ENCODE measurements around the gene APPL2.

The APPL2 gene

DNA sequence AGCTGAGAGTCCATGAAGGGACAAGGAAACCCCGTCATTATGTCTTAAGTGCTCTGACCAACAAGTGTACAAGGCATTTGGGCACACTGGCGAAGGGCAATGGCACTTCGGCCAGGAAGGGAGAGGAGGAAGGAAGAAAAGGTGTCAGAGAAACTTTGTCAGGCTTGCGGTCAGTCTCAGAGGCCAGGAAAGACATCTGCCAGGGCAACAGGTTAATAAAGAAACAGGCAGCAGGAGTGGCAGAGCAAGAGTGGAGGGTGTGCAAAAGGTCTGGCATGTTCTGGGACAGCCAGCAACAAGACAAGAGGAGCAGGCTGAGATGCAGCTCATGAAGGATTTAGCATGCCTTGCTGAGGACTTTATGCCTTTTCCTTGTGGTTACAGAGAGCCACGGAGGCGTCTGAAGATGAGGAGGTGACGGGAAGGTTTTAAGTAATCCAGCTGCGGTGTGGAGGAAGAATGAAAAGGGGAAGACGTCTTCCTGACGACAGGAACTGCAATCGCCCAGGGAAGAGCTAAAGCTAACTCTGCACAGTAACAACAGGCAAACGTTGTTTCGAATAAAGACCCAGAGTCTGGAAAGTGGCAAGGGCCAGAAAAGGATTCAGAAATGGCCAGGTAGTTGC, 13.1 kb downstream of the APPL2 start:
- DNase-seq (ENCODE audit: low spot score), result no peak

DNA sequence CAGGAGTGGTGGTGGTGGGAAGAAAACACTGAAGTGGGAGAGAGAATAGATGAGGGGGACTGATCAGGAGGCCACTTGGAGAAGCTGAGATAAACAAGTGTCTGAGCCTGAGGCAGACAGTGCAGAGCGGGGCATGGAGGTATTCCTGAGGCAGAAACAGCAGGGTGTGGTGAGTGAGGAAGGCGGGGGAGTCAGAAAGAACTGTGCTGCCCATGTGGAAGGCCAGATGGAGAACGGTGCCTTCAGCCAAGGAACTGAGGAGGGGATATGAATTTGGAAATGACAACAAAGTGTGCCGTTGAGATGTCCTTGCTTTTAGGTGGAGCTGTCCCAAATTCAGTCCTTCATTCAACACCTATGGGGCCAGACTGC, 13.7 kb downstream of the APPL2 start:
- no peak for DNase-seq (ENCODE audit: low spot score)

DNA sequence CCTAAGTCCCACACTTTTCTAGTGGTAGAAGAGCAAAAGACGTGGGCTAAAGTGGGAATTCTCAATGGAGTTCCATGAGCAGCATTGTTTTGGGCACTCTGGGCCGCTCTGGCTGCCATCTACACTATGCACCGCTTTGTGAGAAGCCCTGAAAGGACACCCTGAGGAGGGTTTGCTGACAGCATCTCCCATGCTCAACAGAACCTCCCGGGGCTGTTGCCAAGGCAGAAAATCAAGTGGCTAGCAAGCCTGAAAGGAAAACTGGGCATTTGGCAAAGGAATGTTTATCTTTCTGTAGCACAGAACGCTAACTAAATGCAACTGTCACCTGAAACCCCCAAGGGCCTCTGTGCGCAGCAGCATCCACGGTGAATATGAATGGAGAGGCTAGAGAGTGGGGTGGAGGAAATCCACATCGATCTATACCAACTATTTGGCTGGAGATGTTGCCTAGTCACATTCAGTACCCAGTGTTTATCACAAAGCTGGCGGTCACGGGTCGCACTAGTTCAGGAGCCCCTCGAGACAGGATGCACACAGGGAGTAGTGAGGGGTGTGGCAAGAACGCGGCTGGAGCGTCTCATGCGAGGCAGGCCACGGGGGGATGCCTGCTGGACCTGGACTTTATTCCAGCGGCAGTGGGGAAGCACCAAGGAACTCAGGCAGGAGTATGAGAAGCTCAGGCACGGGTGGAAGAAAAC, 14.2 kb downstream of the APPL2 start:
- DNase-seq (ENCODE audit: low spot score), result no peak

DNA sequence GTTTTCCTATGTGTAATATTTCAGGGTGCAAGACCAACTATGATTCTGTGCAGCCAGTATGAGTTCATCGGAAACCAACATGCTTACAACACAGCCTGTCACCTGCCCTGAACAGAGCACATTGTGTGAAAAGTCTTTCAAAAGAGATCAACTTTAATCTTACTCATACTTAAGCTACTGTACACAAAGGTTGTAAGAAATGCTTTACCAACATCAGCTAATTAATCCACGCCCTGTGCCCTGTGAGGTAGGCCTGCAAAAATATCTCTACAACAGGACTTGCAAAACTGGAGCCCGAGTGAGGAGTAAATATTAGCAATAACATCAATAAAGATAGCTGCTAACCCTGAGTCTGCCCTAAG, 15.1 kb downstream of the APPL2 start:
- no peak for DNase-seq (ENCODE audit: low spot score)

DNA sequence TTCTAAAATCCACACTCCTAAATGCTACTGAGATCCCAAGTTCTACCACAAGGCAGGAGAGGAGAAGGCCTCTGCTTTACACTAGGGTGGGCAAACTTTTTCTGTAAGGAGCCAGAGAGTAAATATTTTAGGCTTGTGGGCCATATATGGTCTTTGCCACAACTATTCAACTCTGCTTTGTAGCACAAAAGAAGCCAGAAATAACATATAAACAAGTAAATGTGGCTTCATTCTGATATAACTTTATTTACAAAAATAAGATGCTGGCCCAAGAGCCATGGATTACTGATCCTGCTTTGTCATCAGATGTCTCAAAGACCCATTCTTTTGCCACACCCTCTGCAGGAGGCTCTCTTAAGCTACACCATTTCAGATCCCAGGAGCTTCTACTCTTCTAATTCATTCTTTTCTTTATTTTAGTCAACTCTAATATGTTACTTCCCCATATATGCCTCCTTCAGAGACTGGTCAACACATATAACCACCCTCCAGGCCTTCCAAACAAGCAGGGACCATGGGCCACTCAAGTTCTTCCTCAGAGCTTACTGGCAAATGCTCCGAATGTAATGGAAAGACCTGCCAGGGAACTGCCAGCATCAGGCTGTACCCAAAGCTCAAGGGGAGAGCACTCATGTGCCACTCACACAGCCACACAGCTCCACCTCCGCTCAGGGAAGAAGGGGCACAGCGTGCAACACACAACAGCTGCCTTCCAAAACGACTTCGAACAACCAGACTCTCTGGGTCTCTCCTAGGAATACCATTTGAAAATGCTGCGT, 15.6 kb downstream of the APPL2 start:
- DNase-seq (ENCODE audit: low spot score), result no peak

DNA sequence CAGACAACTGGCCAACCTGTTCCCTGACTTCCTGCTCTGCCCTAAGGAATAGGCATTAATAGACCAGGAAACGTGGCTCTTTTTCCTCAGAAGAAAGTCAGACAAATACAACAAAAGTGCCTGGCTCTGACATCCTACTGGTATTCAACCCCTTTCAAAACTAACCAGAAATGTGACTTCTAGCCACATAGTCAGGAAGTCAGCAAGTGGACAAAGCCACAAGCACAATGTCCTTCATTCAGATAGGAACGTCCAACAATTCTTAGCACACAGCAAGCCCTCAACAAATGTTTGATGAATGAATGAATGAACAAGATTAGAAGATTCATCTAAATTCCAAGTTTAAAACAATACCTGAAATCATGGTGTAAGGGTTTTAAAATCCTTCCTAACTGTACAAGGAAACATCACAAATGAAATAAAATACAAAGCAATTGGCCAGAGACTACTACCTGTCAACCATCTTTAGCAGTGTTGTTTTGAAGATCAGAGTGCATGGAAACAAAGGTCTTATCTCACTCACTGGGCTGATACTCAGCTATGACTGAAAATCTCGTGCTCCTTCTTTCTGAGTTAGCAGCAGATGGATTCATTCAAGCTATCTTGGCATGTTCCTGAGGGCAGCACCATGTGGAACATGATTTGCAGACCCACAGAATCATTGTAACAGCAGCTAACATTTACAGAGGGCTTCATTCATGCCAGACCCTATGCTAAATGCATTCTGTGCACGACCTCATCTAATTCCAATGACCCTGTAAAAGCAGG, 16.5 kb downstream of the APPL2 start:
- no peak for DNase-seq (ENCODE audit: low spot score)

DNA sequence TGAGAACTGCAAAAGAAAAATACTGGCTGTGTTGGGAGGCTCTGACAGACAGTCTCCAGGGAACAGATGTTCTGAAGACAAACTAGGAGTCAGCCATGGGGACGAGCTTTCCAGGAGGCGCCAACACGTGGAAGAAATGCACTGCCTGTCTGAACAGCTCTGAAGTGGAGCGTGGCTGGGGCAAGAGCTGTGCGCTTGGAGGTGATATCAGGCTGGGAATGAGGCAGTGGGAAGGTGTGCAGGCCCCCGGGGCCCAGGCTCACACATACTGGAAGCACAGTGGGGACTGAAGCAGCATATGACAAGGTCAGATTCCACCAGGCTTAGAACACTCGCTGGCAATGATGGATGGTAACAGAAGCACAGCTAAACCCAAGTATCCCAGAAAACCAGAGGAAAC, 17.5 kb downstream of the APPL2 start:
- no peak for DNase-seq (ENCODE audit: low spot score)

DNA sequence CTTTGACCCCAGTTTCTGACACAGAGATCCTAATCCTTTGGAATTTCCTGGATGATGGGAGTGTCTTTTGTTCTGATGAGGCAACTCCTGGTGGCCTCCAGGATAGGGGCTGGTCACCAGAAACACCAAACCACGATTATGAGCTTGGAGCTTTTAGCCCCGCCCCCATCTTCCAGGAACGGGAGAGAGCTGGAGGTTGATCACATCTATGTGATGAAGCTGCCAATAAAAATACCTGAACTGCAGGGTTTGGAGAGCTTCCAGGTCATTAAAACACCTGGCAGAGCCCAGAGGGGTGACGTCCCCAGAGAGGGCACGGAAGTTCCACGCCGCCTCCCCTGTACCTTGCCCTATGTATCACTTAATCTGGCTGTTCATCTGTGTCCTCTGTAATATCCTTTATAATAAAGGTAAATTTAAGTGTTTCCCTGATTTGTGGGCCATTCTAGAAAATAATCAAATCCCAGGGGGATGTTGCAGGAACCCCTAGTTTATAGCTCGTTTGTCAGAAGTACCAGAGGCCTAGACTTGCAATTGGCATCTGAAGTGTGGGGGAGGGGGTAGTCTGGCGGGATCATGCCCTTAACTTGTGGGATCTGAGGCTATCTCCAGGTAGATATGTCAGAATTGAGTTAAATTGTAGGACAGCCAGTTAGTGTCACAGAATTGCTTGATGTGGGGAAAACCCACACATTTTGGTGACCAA, 21.2 kb downstream of the APPL2 start:
- DNase-seq (ENCODE audit: low spot score), result no peak

DNA sequence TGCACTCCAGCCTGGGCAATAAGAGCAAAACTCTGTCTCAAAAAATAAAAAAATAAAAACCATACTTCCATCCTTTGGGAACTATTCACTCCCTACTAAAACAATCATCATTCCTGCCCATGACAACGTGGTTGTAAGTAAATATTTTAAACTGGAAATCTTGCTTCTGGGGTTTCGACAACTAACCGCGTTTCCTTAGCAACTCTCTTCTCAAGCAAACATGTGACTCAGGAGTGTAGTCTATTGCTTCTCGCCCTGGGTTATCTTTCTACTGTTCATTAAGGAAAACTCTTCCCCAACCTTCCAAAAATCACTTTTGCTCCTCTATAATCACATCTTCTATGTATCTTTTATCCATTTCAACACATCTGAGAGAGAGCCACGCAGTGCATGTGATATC, 21.8 kb downstream of the APPL2 start:
- no peak for DNase-seq (ENCODE audit: low spot score)

DNA sequence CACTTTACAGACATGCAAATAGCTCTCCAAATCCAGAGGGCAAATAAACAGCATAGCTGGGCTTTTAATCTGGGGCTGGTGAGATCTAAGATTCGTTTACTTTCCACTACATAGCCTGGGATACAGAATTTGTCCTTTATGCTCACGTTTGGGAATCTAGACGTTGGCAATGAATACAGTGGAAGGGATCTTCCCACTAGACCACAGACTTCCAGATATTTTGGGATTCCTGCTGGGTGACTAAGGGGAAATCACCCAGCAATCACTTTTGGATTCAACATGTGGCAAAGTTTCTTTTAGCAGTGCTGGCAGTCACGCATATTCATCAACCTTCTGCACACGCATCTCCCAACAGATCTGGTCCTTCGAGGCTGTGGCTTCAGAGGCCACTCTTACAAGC, 23.5 kb downstream of the APPL2 start:
- no peak for DNase-seq (ENCODE audit: low spot score)

DNA sequence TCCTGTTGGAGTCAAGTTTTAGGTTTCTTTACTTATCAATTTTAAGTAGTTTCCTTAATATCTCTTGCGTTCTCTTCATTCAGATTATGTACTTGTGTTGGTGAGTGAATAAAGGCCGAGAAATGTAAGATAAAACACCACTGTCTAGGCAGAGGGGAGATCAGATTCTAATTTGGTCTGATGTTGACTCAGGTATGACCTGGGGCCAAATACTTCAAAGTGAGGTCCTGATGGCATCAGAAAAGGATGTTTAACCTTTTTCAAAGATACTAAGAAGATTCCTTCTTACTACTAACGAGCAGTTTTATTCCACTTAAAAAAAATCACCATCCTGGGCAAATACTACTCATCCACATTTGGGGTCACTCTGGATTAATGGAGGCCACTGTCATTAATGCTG, 26.9 kb downstream of the APPL2 start:
- DNase-seq (ENCODE audit: low spot score), result no peak

DNA sequence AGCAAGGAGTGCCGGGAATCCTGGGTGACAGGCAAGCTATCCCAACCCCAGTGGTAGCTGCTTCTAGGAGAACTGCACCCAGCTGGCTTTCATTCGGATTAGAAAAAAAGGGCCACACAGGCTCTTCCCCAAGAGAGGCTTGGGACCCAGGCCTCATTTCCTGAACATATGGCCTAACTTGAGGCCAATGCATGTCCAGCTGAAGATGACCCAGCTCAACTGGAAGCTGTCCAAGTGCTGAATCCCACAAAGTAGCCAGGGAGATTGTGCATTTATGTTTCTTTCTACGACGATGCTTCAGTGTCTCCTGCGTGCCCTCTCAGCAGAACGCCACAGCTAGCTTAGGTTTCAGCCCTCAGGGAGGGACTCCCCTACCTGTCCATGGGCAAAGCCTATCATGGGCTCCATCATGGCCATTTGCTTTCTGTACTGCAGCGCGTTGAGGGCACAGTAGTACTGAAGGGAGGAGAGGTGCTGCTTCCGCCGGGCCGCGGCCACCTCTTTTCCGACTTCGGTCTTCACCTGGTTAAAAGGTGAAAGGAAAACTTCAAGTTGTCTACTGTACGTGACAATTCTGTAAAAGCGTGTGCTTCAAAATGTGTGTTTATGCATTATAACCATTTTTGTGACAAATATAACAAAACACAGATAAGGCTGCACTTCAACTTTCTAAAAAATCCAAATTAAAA, 29.1 kb downstream of the APPL2 start:
- no peak for DNase-seq (ENCODE audit: low spot score)

DNA sequence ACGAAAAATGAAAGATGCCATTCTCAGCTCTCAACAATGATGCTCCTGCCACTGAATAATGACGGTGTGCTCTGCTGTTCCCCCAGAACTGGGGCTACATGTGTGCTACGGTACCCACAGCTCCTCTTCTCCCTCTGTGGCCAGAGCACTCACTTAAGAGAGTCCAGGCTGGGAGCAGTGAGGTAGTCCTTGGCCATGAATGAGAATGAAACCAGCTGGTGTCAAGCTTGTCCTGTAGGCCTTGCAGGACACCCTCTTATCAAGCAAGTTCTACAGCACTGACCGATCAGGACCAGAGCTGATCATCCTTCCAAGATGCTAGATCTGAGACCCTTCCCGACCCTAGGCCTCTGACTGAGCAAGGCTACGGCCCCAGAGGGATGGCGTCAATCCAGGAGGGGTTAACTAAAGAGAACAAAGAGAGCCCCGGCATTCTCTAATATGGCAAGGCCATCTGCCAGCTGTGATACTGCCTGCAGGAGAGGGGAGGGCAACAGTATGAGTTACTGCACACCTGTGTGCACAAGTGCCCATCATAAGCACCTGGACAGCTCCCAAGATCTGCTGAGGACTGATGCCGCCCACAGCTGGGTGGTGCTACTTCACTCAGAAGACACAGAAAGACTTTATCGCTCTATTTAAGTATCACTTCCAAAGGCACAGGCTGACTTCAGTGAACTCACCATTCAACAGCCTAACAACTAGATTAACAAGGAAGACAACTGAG, 30.5 kb downstream of the APPL2 start:
- no peak for DNase-seq (ENCODE audit: low spot score)

DNA sequence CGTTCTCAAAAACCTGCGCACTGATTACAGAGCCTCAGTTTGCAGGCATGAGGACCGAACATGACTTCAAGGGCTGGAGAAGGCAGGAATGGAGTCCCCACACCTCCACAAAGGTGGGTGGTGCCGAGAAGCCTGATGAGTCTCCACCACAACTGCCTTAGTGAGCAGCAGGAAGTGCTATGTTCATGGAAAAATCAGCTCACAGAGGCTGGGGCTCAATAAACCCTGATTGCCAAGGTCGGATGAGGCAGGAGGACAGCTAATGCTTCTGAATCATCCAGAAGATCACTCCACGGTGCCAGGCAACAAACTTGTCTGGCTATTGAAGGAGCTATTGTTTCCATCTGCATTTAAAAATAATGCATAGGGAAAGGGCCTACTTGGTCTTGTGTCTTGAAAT, 31.1 kb downstream of the APPL2 start:
- no peak for DNase-seq (ENCODE audit: low spot score)

DNA sequence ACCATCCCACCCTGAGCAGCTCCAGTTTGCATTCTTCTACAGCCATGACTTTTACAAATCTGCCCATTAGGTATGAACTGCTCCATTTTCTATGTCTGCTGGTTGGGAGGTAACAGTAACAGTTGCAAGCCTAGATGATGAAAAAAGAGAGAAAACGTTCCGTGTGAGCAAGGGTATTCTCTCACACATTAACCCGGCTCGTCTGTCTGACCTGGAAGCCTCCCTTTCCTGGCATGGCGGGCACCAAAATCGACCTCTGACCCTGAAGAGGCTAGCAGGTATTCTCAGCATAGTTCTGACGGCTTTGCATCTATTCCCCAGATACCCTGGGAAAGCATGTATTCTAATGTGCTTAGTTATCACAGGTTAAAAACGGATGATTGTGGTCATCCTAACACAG, 31.8 kb downstream of the APPL2 start:
- DNase-seq (ENCODE audit: low spot score), result no peak

DNA sequence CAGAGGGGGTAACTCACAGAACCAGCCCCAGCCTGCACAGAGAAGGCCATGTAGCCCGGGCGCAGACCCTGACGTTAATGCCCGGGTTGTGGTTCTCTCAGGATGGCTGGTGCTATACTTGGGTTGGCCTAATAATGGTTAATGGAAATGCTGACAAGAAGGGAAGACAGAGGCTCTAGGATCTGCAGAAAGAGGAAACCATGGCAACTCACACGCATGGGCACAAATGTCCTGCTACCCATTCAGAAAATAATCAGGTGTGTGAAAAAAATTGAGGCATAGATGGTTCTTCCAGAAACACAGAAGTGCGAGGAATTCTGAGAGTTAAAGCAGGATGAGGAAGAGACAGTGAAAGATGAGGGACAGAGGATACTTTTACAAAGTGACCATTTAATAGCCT, 33.8 kb downstream of the APPL2 start:
- DNase-seq (ENCODE audit: low spot score), result no peak

DNA sequence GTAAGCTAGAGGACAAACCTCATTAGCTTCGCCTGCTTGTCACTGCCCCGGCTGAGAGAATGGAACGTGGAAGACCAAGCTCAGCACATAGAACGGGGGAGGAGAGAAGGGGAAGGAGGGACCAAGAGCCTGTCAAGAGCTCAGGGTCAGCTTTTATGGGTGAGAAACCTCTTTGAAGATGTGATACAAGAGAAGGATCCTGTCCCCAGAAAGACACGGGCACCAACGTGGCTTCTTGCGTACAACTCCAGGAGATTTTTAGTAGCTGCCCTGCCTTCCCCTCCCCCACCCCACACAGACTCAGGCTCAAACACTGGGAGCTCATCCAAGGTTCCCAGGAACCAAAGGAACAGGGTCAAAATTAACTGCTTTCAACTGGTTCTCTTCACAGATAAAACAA, 34.7 kb downstream of the APPL2 start:
- DNase-seq (ENCODE audit: low spot score), result no peak

DNA sequence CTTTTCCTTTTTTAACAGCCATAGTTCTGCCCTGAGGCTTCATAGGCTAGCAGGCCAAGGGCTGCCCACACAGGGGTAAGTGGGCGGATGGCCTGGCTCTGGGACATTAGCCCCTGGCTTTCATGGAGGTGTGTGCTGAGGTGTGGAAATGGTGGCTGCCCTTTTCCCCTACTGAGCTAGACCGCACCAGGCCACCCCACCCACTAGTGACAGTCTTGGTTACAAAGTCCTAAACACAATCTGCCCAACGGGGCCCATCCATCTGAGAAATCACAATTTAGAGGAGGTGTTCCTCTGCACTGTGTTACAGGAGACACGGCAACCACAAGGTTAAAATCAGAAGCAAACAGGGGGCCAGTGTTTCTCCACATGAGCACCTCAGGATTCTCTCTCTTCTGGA, 35.6 kb downstream of the APPL2 start:
- DNase-seq (ENCODE audit: low spot score), result no peak

DNA sequence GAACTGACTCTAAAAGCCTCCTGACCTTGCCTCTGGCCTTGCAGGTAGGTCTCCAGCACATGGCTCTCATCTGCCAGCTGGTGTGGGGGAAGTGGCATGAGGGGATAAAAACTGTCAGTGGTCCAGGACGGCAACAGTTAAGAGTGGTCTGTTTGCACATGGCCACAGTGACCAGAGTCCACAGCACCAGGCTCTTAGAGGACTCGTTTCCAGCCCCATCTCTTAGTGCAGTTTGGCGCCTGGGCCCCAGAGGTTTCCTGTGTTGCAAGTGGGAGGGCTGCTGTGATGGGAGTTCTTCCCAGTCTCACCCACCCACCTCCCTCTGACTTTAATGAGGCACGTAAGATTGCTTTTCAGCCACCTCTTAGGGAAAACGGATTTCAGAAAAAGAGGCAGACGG, 37.0 kb downstream of the APPL2 start:
- no peak for DNase-seq (ENCODE audit: low spot score)

DNA sequence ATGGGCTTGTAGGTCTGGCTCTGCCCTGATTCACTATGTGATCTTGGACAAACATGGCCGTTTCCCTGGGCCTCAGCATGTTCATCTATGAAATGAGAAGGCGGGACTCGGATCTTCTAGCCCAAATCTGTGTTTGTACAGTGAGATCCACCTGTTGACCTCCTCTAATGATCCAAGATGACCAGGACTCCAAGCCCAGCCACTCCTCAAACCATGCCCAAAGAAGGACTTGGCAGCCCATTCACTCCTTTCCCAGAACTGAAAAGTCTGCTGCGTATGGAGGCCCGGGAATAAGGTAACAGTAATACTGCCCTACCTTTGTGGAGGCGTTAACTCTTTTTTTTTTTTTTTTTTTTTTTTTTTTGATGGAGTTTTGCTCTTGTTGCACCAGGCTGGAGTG, 39.9 kb downstream of the APPL2 start:
- no peak for DNase-seq (ENCODE audit: low spot score)

DNA sequence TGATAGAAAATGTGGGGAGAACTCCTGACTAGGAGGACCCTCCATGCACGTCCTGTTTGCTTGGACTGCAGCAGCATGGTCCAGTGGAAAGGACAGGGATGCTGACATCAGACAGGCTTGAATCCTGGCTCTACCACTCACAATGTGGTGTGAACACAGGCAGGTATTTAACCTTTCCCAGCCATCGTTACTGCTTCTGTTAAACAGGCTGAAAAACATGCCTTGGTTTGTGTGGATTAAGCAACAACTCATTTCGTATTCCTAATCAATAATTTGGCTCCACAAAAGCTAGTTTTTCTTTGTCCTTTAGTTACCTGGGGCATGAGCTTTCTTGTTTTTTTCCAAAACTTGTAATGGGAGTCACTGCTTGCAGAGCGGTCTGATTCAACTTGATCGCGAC, 41.0 kb downstream of the APPL2 start:
- no peak for DNase-seq (ENCODE audit: low spot score)
